Measurements from ENCODE around the gene C18orf54. TPM values are rescaled to one million over a fixed set of nuclear protein-coding genes. Genes with fewer than 3 reads are reported as not detected.

Gene C18orf54
- total RNA-seq, 3 donors from 2014 or later (not counting 1 experiment from before 2014, with no cell fraction given), result 1.8 to 3.2 (median 2.0) TPM

DNA sequence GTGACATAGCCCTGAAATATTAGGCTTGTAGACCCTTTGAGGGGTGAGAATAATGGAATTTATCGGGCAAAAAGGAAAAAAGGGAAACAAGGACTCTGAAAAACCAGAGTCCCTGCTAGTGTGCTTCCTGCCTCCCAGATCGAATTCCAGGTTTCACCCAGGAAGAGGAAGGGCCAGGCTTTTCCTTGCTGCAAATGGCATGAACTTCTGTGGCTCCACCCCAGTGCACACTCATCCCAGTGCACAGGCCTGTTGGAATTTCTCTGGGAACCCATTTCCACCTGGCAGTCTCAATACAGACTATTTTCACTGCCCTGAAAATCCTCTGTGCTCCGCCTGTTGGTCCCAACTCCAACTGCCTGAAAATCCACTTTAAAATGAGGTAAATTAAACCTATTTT, 29.9 kb downstream of the C18orf54 start:
- no peak overlapping the region for H3K4me3 Mint-ChIP-seq
- no peaks in the 10 kb centered on the region for H3K9me3 ChIP-seq (ENCODE audit: control insufficient read depth, insufficient read depth, low read length)
- H3K4me3 ChIP-seq (ENCODE audit: low read length), result no peak overlapping the region
- no peak overlapping the region for H3K27ac ChIP-seq (ENCODE audit: low read length)
- intact Hi-C loops (cut with micrococcal nuclease), result no loop called here
- no peaks in the 10 kb centered on the region for H3K27me3 Mint-ChIP-seq (ENCODE audit: low read depth in 2 of 2)
- H3K9me3 Mint-ChIP-seq, result no peaks in the 10 kb centered on the region
- WGBS (ENCODE audit: insufficient coverage), result 93% methylated on average over 3 of the region's 3 CpGs
- H3K36me3 ChIP-seq (ENCODE audit: control insufficient read depth, insufficient read depth, low read length), result no peaks in the 10 kb centered on the region
- H3K27me3 ChIP-seq (ENCODE audit: control insufficient read depth, insufficient read depth, low read length), result no peaks in the 10 kb centered on the region
- H3K27ac Mint-ChIP-seq, result no peak overlapping the region
- DNase-seq, result no peak
- ATAC-seq, result no peak
- H3K4me1 ChIP-seq (ENCODE audit: control insufficient read depth, insufficient read depth, low read length), result peaks cover 5% of the 10 kb centered on the region
- TF ChIP-seq, protein P1, sequence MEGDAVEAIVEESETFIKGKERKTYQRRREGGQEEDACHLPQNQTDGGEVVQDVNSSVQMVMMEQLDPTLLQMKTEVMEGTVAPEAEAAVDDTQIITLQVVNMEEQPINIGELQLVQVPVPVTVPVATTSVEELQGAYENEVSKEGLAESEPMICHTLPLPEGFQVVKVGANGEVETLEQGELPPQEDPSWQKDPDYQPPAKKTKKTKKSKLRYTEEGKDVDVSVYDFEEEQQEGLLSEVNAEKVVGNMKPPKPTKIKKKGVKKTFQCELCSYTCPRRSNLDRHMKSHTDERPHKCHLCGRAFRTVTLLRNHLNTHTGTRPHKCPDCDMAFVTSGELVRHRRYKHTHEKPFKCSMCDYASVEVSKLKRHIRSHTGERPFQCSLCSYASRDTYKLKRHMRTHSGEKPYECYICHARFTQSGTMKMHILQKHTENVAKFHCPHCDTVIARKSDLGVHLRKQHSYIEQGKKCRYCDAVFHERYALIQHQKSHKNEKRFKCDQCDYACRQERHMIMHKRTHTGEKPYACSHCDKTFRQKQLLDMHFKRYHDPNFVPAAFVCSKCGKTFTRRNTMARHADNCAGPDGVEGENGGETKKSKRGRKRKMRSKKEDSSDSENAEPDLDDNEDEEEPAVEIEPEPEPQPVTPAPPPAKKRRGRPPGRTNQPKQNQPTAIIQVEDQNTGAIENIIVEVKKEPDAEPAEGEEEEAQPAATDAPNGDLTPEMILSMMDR (IDR thresholded peaks at IDR 0.05), result no peak
- peaks cover 13% of the 10 kb centered on the region in 2 donors for H3K4me1 Mint-ChIP-seq
- H3K36me3 Mint-ChIP-seq, result no peaks in the 10 kb centered on the region

- 63% methylated on average over 5 of the region's 6 CpGs for WGBS (ENCODE audit: insufficient coverage)
- Histone ChIP-seq H3K4me1 (ENCODE audit: control insufficient read depth, insufficient read depth, low read length) (peaks cover 5% of the 10 kb centered on the region), H3K27ac (ENCODE audit: low read length) (no peak overlapping the region), H3K36me3 (ENCODE audit: control insufficient read depth, insufficient read depth, low read length) (no peaks in the 10 kb centered on the region), H3K4me3 (ENCODE audit: low read length) (no peak overlapping the region), H3K9me3 (ENCODE audit: control insufficient read depth, insufficient read depth, low read length) (no peaks in the 10 kb centered on the region), H3K27me3 (ENCODE audit: control insufficient read depth, insufficient read depth, low read length) (no peaks in the 10 kb centered on the region)
- intact Hi-C loops (cut with micrococcal nuclease), result no loop called here
- DNase-seq (peak in 1 of 2 donors; percentile 4), ATAC-seq (peak; percentile 76 to 88 (median 86))
- Mint-ChIP-seq H3K9me3 (no peaks in the 10 kb centered on the region), H3K27ac (peak overlapping the region in 1 of 2 donors; percentile 68), H3K4me1 (peaks cover 13% of the 10 kb centered on the region in 2 donors), H3K27me3 (ENCODE audit: low read depth in 2 of 2) (no peaks in the 10 kb centered on the region), H3K36me3 (no peaks in the 10 kb centered on the region), H3K4me3 (peak overlapping the region; percentile 14)
- TF ChIP-seq, protein P1 (IDR thresholded peaks at IDR 0.05), result no peak
Measured at GRCh38 chr18:54388203-54389142, 30.8 kb downstream of the C18orf54 start.

- Histone ChIP-seq H3K4me3 (ENCODE audit: low read length) (no peak overlapping the region), H3K36me3 (ENCODE audit: control insufficient read depth, insufficient read depth, low read length) (no peaks in the 10 kb centered on the region), H3K27me3 (ENCODE audit: control insufficient read depth, insufficient read depth, low read length) (no peaks in the 10 kb centered on the region), H3K9me3 (ENCODE audit: control insufficient read depth, insufficient read depth, low read length) (no peaks in the 10 kb centered on the region), H3K27ac (ENCODE audit: low read length) (no peak overlapping the region), H3K4me1 (ENCODE audit: control insufficient read depth, insufficient read depth, low read length) (peaks cover 5% of the 10 kb centered on the region)
- intact Hi-C loops (cut with micrococcal nuclease), result no loop called here
- Mint-ChIP-seq H3K4me1 (peaks cover 13% of the 10 kb centered on the region in 2 donors), H3K4me3 (no peak overlapping the region), H3K27ac (peak overlapping the region in 1 of 2 donors; percentile 68), H3K9me3 (no peaks in the 10 kb centered on the region), H3K36me3 (no peaks in the 10 kb centered on the region), H3K27me3 (ENCODE audit: low read depth in 2 of 2) (no peaks in the 10 kb centered on the region)
- TF ChIP-seq, protein P1 (IDR thresholded peaks at IDR 0.05), result no peak
- ATAC-seq (no peak), DNase-seq (no peak)
- 0% methylated on average over 1 of the region's 2 CpGs for WGBS (ENCODE audit: insufficient coverage)
Measured at GRCh38 chr18:54389143-54389505, 31.4 kb downstream of the C18orf54 start.

All from natural killer cell (primary cell).